Prostate gland (tissue), 2 donors: ENCODE measurements around the gene PTPRE.

Experiments
- CTCF ChIP-seq, 4 experiments: fragments of 200-600 bp in 2 of 4; fragments of 450-650 bp in 2 of 4; sonication (generic) in 2 of 4; IDR thresholded peaks; 1 replicate in 3 of 4; 2 replicates in 1 of 4; pipeline ENCODE4 v1.5.1; 2016 to 2019; ENCODE audit warnings: antibody characterized with exemption in 4 of 4, mild to moderate bottlenecking in 2 of 4, moderate library complexity in 2 of 4
- POLR2A ChIP-seq: fragments of 450-650 bp; IDR thresholded peaks from one replicate; pipeline ENCODE4 v1.6.1; 2016; ENCODE audit warnings: antibody characterized with exemption, mild to moderate bottlenecking
- POLR2AphosphoS5 ChIP-seq: sonication (generic); formaldehyde crosslinking; IDR thresholded peaks from one replicate; pipeline ENCODE4 v1.6.1; 2017; ENCODE audit warnings: antibody characterized with exemption

GRCh38 chr10:128051548-128051947 is 144.6 kb downstream of the PTPRE start:
- no peak for TF ChIP-seq CTCF (IDR thresholded peaks at IDR 0.05)
- no peak for TF ChIP-seq POLR2A
- TF ChIP-seq POLR2AphosphoS5 = no peak
